Endothelial cell (in vitro differentiated cells): ENCODE data around the gene RPS10. TPM values are rescaled to one million over a fixed set of nuclear protein-coding genes. Genes with fewer than 3 reads are reported as not detected.
A peak's percentile ranks its signal among the peaks of the same experiment; 100 is the strongest.

Experiments
- DNase-seq: peaks from one replicate; pipeline ENCODE4 v3.0.0; 2021; ENCODE audit warnings: low spot score
- H3K27ac Mint-ChIP-seq: one replicate; pipeline ENCODE4 v1.8.0; 2021; ENCODE audit warnings: mixed read lengths, inconsistent platforms; ENCODE audit not compliant: unreplicated experiment
- H3K27me3 Mint-ChIP-seq: one replicate; pipeline ENCODE4 v1.8.0; 2021; ENCODE audit warnings: mild to moderate bottlenecking, moderate library complexity, mixed read lengths, inconsistent platforms; ENCODE audit not compliant: unreplicated experiment
- H3K36me3 Mint-ChIP-seq: one replicate; pipeline ENCODE4 v1.8.0; 2021; ENCODE audit warnings: mild to moderate bottlenecking, low read depth, mixed read lengths, inconsistent platforms; ENCODE audit not compliant: unreplicated experiment
- H3K4me1 Mint-ChIP-seq: one replicate; pipeline ENCODE4 v1.8.0; 2021; ENCODE audit warnings: mild to moderate bottlenecking, mixed read lengths, inconsistent platforms; ENCODE audit not compliant: unreplicated experiment
- H3K4me3 Mint-ChIP-seq: one replicate; pipeline ENCODE4 v1.8.0; 2021; ENCODE audit warnings: mild to moderate bottlenecking, mixed read lengths, inconsistent platforms; ENCODE audit not compliant: unreplicated experiment
- H3K9me3 Mint-ChIP-seq: one replicate; pipeline ENCODE4 v1.8.0; 2021; ENCODE audit warnings: mixed read lengths, inconsistent platforms; ENCODE audit not compliant: unreplicated experiment
- CTCF ChIP-seq: fragments of 200-600 bp; sonication (generic); IDR thresholded peaks from one replicate; pipeline ENCODE4 v1.5.0; 2021; ENCODE audit warnings: antibody characterized with exemption; ENCODE audit not compliant: unreplicated experiment
- total RNA-seq: library from RNA; stranded (reverse); fragmentation: NEBNext Ultra II Directional; extraction: Animal tissue kit (Norgen Biotek cat#: 25700); gene quantifications from one replicate; pipeline ENCODE4 v1.2.1, GENCODE V29; 2021; ENCODE audit not compliant: unreplicated experiment

RPS10 gene
- total RNA-seq, 1 donor from 2014 or later, result 1,322 TPM

DNA sequence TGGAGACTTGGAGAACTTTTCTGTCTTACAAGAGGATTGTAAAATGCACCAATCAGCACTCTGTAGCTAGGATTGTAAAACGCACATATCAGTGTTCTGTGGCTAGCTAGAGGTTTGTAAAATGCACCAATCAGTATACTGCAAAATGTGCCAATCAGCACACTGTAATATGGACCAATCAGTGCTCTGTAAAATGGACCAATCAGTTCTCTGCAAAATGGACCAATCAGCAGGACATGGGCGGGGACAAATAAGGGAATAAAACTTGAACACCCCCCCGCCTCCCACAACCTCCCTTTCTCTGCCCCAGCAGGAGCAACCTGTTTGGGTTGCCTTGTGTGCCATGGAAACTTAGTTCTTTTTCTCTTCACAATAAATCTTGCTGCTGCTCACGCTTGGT, 12.8 kb upstream of the RPS10 start:
- Mint-ChIP-seq H3K27me3 (peaks cover 2% of the 10 kb centered on the region), H3K4me1 (no peaks in the 10 kb centered on the region)
- no peak for DNase-seq

GRCh38 chr6:34437644-34437970, 11.7 kb upstream of the RPS10 start:
- no peak for DNase-seq
- Mint-ChIP-seq H3K4me1 (no peaks in the 10 kb centered on the region), H3K9me3 (no peaks in the 10 kb centered on the region), H3K4me3 (no peak overlapping the region), H3K36me3 (peaks cover 5% of the 10 kb centered on the region), H3K27ac (no peak overlapping the region), H3K27me3 (peaks cover 2% of the 10 kb centered on the region)
- no peak for TF ChIP-seq CTCF

More for the DNA sequence above, 12.8 kb upstream of the RPS10 start:
- no peak for TF ChIP-seq CTCF
- Mint-ChIP-seq H3K36me3 (peaks cover 5% of the 10 kb centered on the region), H3K9me3 (no peaks in the 10 kb centered on the region), H3K4me3 (no peak overlapping the region), H3K27ac (no peak overlapping the region)

GRCh38 chr6:34436803-34437643, 11.2 kb upstream of the RPS10 start:
- Mint-ChIP-seq H3K9me3 (no peaks in the 10 kb centered on the region), H3K4me1 (no peaks in the 10 kb centered on the region), H3K27me3 (peaks cover 2% of the 10 kb centered on the region), H3K4me3 (no peak overlapping the region), H3K27ac (no peak overlapping the region), H3K36me3 (peaks cover 5% of the 10 kb centered on the region)
- TF ChIP-seq CTCF, result no peak
- no peak for DNase-seq

GRCh38 chr6:34435916-34436315, 10.0 kb upstream of the RPS10 start:
- no peak overlapping the region for H3K4me3 Mint-ChIP-seq
- no peaks in the 10 kb centered on the region for H3K4me1 Mint-ChIP-seq
- peaks cover 5% of the 10 kb centered on the region for H3K9me3 Mint-ChIP-seq
- no peak for DNase-seq
- no peak overlapping the region for H3K27ac Mint-ChIP-seq
- peaks cover 2% of the 10 kb centered on the region for H3K27me3 Mint-ChIP-seq
- TF ChIP-seq CTCF, result no peak
- peaks cover 5% of the 10 kb centered on the region for H3K36me3 Mint-ChIP-seq

GRCh38 chr6:34425132-34425497, 754 bp downstream of the RPS10 start:
- H3K36me3 Mint-ChIP-seq, result peaks cover 28% of the 10 kb centered on the region
- H3K27ac Mint-ChIP-seq, result peak overlapping the region; percentile 84
- no peaks in the 10 kb centered on the region for H3K9me3 Mint-ChIP-seq
- TF ChIP-seq CTCF, result no peak
- peak overlapping the region; percentile 98 for H3K4me3 Mint-ChIP-seq
- DNase-seq, result no peak
- H3K4me1 Mint-ChIP-seq, result peaks cover 16% of the 10 kb centered on the region
- H3K27me3 Mint-ChIP-seq, result peaks cover 4% of the 10 kb centered on the region
